ENCODE data around the gene PIK3R2. TPM values are rescaled to one million over a fixed set of nuclear protein-coding genes. Genes with fewer than 3 reads are reported as not detected.
"Not testable (repeated sequence)": the region's sequence is repeated elsewhere in the genome, so short reads cannot be mapped to it uniquely, and the experiment has no call there.

The PIK3R2 gene
- total RNA-seq, 1 donor from 2014 or later: 41.4 TPM

GRCh38 chr19:18156841-18157464 lies 4.0 kb downstream of the PIK3R2 start:
- Histone ChIP-seq H3K27me3 (ENCODE audit: control insufficient read depth, insufficient read depth, low read length) (no peaks in the 10 kb centered on the region), H3K36me3 (ENCODE audit: control insufficient read depth, insufficient read depth, low read length) (no peaks in the 10 kb centered on the region), H3K4me3 (ENCODE audit: low read depth, low read length) (no peak overlapping the region)
- no peak for DNase-seq (ENCODE audit: low read depth)
- no peak for TF ChIP-seq CTCF (IDR thresholded peaks at IDR 0.05; ENCODE audit: insufficient read depth, low read length, poor library complexity, severe bottlenecking)

GRCh38 chr19:18157465-18158063 lies 4.6 kb downstream of the PIK3R2 start:
- no peaks in the 10 kb centered on the region for H3K27me3 ChIP-seq (ENCODE audit: control insufficient read depth, insufficient read depth, low read length)
- no peak for TF ChIP-seq CTCF (IDR thresholded peaks at IDR 0.05; ENCODE audit: insufficient read depth, low read length, poor library complexity, severe bottlenecking)
- DNase-seq (ENCODE audit: low read depth): no peak

GRCh38 chr19:18158467-18158866 lies 5.5 kb downstream of the PIK3R2 start:
- DNase-seq (ENCODE audit: low read depth): no peak
- TF ChIP-seq CTCF (IDR thresholded peaks at IDR 0.05; ENCODE audit: insufficient read depth, low read length, poor library complexity, severe bottlenecking): no peak
- Histone ChIP-seq H3K36me3 (ENCODE audit: control insufficient read depth, insufficient read depth, low read length) (no peaks in the 10 kb centered on the region), H3K4me3 (ENCODE audit: low read depth, low read length) (no peak overlapping the region), H3K27me3 (ENCODE audit: control insufficient read depth, insufficient read depth, low read length) (no peaks in the 10 kb centered on the region)

More at GRCh38 chr19:18157465-18158063, 4.6 kb downstream of the PIK3R2 start:
- no peaks in the 10 kb centered on the region for H3K36me3 ChIP-seq (ENCODE audit: control insufficient read depth, insufficient read depth, low read length)
- no peak overlapping the region for H3K4me3 ChIP-seq (ENCODE audit: low read depth, low read length)

GRCh38 chr19:18159059-18159616 lies 6.2 kb downstream of the PIK3R2 start:
- H3K27me3 ChIP-seq (ENCODE audit: control insufficient read depth, insufficient read depth, low read length); H3K36me3 ChIP-seq (ENCODE audit: control insufficient read depth, insufficient read depth, low read length); H3K4me3 ChIP-seq (ENCODE audit: low read depth, low read length); DNase-seq (ENCODE audit: low read depth): not testable (repeated sequence)

- H3K27me3 ChIP-seq (ENCODE audit: control insufficient read depth, insufficient read depth, low read length): no peaks in the 10 kb centered on the region
- no peak for TF ChIP-seq CTCF (IDR thresholded peaks at IDR 0.05; ENCODE audit: insufficient read depth, low read length, poor library complexity, severe bottlenecking)
- no peak for DNase-seq (ENCODE audit: low read depth)
- H3K4me3 ChIP-seq (ENCODE audit: low read depth, low read length): no peak overlapping the region
- no peaks in the 10 kb centered on the region for H3K36me3 ChIP-seq (ENCODE audit: control insufficient read depth, insufficient read depth, low read length)
Measured at GRCh38 chr19:18159810-18160209, 6.8 kb downstream of the PIK3R2 start.

GRCh38 chr19:18160493-18160970 lies 7.6 kb downstream of the PIK3R2 start:
- Histone ChIP-seq H3K4me3 (ENCODE audit: low read depth, low read length) (no peak overlapping the region), H3K36me3 (ENCODE audit: control insufficient read depth, insufficient read depth, low read length) (no peaks in the 10 kb centered on the region), H3K27me3 (ENCODE audit: control insufficient read depth, insufficient read depth, low read length) (no peaks in the 10 kb centered on the region)
- no peak for TF ChIP-seq CTCF (IDR thresholded peaks at IDR 0.05; ENCODE audit: insufficient read depth, low read length, poor library complexity, severe bottlenecking)
- DNase-seq (ENCODE audit: low read depth): no peak
